HepG2 (cell line): Measurements from ENCODE around the gene GABRB1. TPM values are rescaled to one million over a fixed set of nuclear protein-coding genes. Genes with fewer than 3 reads are reported as not detected.

ENCODE experiments used
- ATAC-seq: fragments of 200-7000 bp; cut with Tn5 transposase; 3 replicates; pipeline ENCODE4 v1.9.1; 2020; ENCODE audit warnings: mild to moderate bottlenecking, moderate library complexity
- BruUV-seq: library from RNA; stranded (reverse); fragments of 400-500 nt; replicated peaks from 2 replicates; lab custom pipeline; 2021; lab: Mats Ljungman, UMichigan
- CTCF ChIA-PET: fragments of 300-600 bp; formaldehyde crosslinking; extraction: SDS; loops from one replicate; lab custom pipeline; 2021; ENCODE audit warnings: low total read pairs, inconsistent platforms, low intra/inter-chr PET ratio; lab: Yijun Ruan, JAX
- POLR2A ChIA-PET: fragments of 350-600 bp; sonication (Branson Sonifier 250); formaldehyde crosslinking; loops from one replicate; lab custom pipeline; 2020; ENCODE audit warnings: antibody characterized with exemption, inconsistent platforms; lab: Yijun Ruan, JAX
- DNase-seq: peaks from one replicate; pipeline ENCODE4 v3.0.0-alpha.2; 2015; ENCODE audit warnings: low spot score
- FAIRE-seq: peaks from 3 replicates; lab custom pipeline; 2011; peaks lifted over from hg19 to GRCh38; lab: Jason Lieb, UNC
- H2AFZ ChIP-seq: one replicate; pipeline ENCODE4 v1.6.1; 2011; ENCODE audit warnings: low read length, inconsistent platforms
- H3K27ac ChIP-seq: fragments of 300-600 bp; 3 replicates; pipeline ENCODE4 v1.8.0; 2011; ENCODE audit warnings: mixed run types, mild to moderate bottlenecking, mixed read lengths, low read length, inconsistent platforms; ENCODE audit not compliant: insufficient read depth; ENCODE audit errors: extremely low read length
- H3K27me3 ChIP-seq, 2 experiments: fragments of 200-600 bp in 1 of 2; 2 replicates in 1 of 2; 3 replicates in 1 of 2; pipeline versions ENCODE4 v1.6.0 to v1.8.0; 2011; ENCODE audit warnings: low read length in 2 of 2, mild to moderate bottlenecking in 2 of 2, moderate library complexity in 2 of 2, inconsistent platforms in 1 of 2; ENCODE audit not compliant: insufficient read depth in 2 of 2, control insufficient read depth in 1 of 2
- H3K36me3 ChIP-seq, 2 experiments: fragments of 200-600 bp in 1 of 2; replicated peaks in 1 of 2; 2 replicates in 1 of 2; 3 replicates in 1 of 2; pipeline versions ENCODE4 v1.5.1 to v1.8.0; 2011; ENCODE audit warnings: low read length in 2 of 2, inconsistent platforms in 1 of 2; ENCODE audit not compliant: insufficient read depth in 2 of 2, control insufficient read depth in 1 of 2
- H3K4me1 ChIP-seq: 2 replicates; pipeline ENCODE4 v1.5.1; 2012; ENCODE audit warnings: low read length, inconsistent platforms; ENCODE audit not compliant: insufficient read depth
- H3K4me2 ChIP-seq: 2 replicates; pipeline ENCODE4 v1.6.0; 2011; ENCODE audit warnings: low read depth, low read length, inconsistent platforms
- H3K4me3 ChIP-seq, 3 experiments: fragments of 200-600 bp in 1 of 3; sonication (generic), shearing (Covaris generic) in 1 of 3; replicated peaks in 1 of 3; 2 replicates each; pipeline ENCODE4 v1.5.1; 2011 to 2016; ENCODE audit warnings: low read length in 3 of 3, inconsistent platforms in 2 of 3, low read depth in 2 of 3, mild to moderate bottlenecking in 2 of 3, control low read depth in 1 of 3, mixed read lengths in 1 of 3; ENCODE audit not compliant: insufficient read depth in 1 of 3
- H3K79me2 ChIP-seq: one replicate; pipeline ENCODE4 v1.6.1; 2011; ENCODE audit warnings: low read length, inconsistent platforms; ENCODE audit not compliant: insufficient read depth
- H3K9ac ChIP-seq: 2 replicates; pipeline ENCODE4 v1.6.0; 2011; ENCODE audit warnings: mild to moderate bottlenecking, low read depth, low read length, inconsistent platforms; ENCODE audit not compliant: insufficient read depth
- H3K9me3 ChIP-seq: 2 replicates; pipeline ENCODE4 v1.5.1; 2012; ENCODE audit warnings: mild to moderate bottlenecking, low read length
- H4K20me1 ChIP-seq: 2 replicates; pipeline ENCODE4 v1.6.0; 2011; ENCODE audit warnings: inconsistent platforms, mild to moderate bottlenecking, low read length, moderate library complexity; ENCODE audit not compliant: insufficient read depth
- KIAA2018 ChIP-seq: sonication (generic); formaldehyde crosslinking; IDR thresholded peaks from 2 replicates; pipeline ENCODE4 v1.5.0; 2020; ENCODE audit warnings: mild to moderate bottlenecking, missing genetic modification reagents, borderline replicate concordance
- SP140L ChIP-seq: sonication (generic); formaldehyde crosslinking; IDR thresholded peaks from 2 replicates; pipeline ENCODE4 v1.4.0; 2020; ENCODE audit warnings: missing genetic modification reagents, borderline replicate concordance
- TCF7 ChIP-seq: sonication (generic); IDR thresholded peaks from 2 replicates; pipeline ENCODE4 v1.6.1; 2016; ENCODE audit warnings: antibody characterized with exemption, low read depth
- ZFP62 ChIP-seq: sonication (generic); formaldehyde crosslinking; IDR thresholded peaks from 2 replicates; pipeline ENCODE4 v1.4.0; 2020; ENCODE audit warnings: missing genetic modification reagents
- ZNF383 ChIP-seq: sonication (generic); formaldehyde crosslinking; IDR thresholded peaks from 2 replicates; pipeline ENCODE4 v1.4.0; 2020; ENCODE audit warnings: missing genetic modification reagents, mild to moderate bottlenecking, borderline replicate concordance
- ZNF570 ChIP-seq: sonication (generic); formaldehyde crosslinking; IDR thresholded peaks from 2 replicates; pipeline ENCODE4 v1.4.0; 2020; ENCODE audit warnings: mild to moderate bottlenecking, missing genetic modification reagents, borderline replicate concordance
- ZNF776 ChIP-seq: sonication (generic); formaldehyde crosslinking; IDR thresholded peaks from 2 replicates; pipeline ENCODE4 v1.4.0; 2020; ENCODE audit warnings: mild to moderate bottlenecking, missing genetic modification reagents
- WGBS: methylation state at CpG from one replicate; pipeline ENCODE4 v1.1.6; 2017; ENCODE audit warnings: low lambda C conversion rate; 5-methylcytosine and 5-hydroxymethylcytosine counted together
- in situ Hi-C: cut with HindIII; loops from 2 replicates; pipeline ENCODE4 v1.10.0; 2017; ENCODE audit warnings: low pct_unique_long_range_greater_than_20kb; ENCODE audit not compliant: extremely low pct_ligation_motif_present
- intact Hi-C: fragments of 100-400 bp; cut with micrococcal nuclease; formaldehyde crosslinking; loops from one replicate; pipeline ENCODE4 v1.10.0; 2022; ENCODE audit not compliant: unreplicated experiment
- polyA plus RNA-seq, 8 experiments: library from polyadenylated mRNA; depleted of rRNA in 3 of 8; stranded (reverse) in 7 of 8; unstranded in 1 of 8; fragments of >200 nt; fragmentation: Illumina TruSeq in 4 of 8; extraction: Trizol in 4 of 8; gene quantifications; 2 replicates each; pipeline versions ENCODE4 v1.2.1 to v1.2.3, GENCODE V29; 2011 to 2016; ENCODE audit warnings: low read depth in 4 of 8, missing spikeins in 1 of 8, mixed read lengths in 1 of 8; ENCODE audit not compliant: insufficient read depth in 1 of 8
- total RNA-seq, 5 experiments: library from RNA; depleted of rRNA; stranded (reverse); fragments of >200 nt; fragmentation: Illumina TruSeq; extraction: Trizol; gene quantifications; 2 replicates each; pipeline ENCODE4 v1.2.3, GENCODE V29; 2016; ENCODE audit warnings: low read depth in 1 of 5

The GABRB1 gene
- total and polyA plus RNA-seq, 2 of the 13 experiments (the other 11 are each of a cell fraction or from before 2014, with no cell fraction given): not detected

- TF ChIP-seq KIAA2018 (CRISPR knock-in tag) (no peak), ZNF776 (no peak), SP140L (CRISPR knock-in tag) (no peak), ZNF383 (CRISPR knock-in tag) (no peak)
Measured at GRCh38 chr4:47057991-47058390, 26.6 kb downstream of the GABRB1 start (continued).

GRCh38 chr4:47060561-47060960 lies 29.2 kb downstream of the GABRB1 start:
- Histone ChIP-seq H3K9me3 (no peaks in the 10 kb centered on the region), H3K79me2 (no peaks in the 10 kb centered on the region), H3K27me3 (no peaks in the 10 kb centered on the region), H3K27ac (no peak overlapping the region), H2AFZ (no peak overlapping the region)
- DNase-seq (no peak), FAIRE-seq (no peak)
- in situ Hi-C loops: no loop called here
- BruUV-seq: no TSS peak
- 12% methylated on average over 4 of the region's 4 CpGs for WGBS
- TF ChIP-seq TCF7 (no peak), ZFP62 (no peak), ZNF570 (CRISPR knock-in tag) (no peak)
- TF ChIP-seq, all 625 proteins: peak for 0
- ChIA-PET CTCF (no interaction called here), POLR2A (no interaction called here)
- Histone ChIP-seq H4K20me1 (no peaks in the 10 kb centered on the region), H3K9ac (no peak overlapping the region), H3K4me1 (no peaks in the 10 kb centered on the region), H3K4me3 (no peak overlapping the region), H3K36me3 (no peaks in the 10 kb centered on the region), H3K4me2 (no peak overlapping the region)
- intact Hi-C loops: no loop called here
- ATAC-seq: no peak
